HepG2 (cell line): ENCODE data around the gene CAMK1D. TPM values are rescaled to one million over a fixed set of nuclear protein-coding genes. Genes with fewer than 3 reads are reported as not detected.

Source experiments
- ATAC-seq: fragments of 200-7000 bp; cut with Tn5 transposase; 3 replicates; pipeline ENCODE4 v1.9.1; 2020; ENCODE audit warnings: mild to moderate bottlenecking, moderate library complexity
- BruUV-seq: library from RNA; stranded (reverse); fragments of 400-500 nt; replicated peaks from 2 replicates; lab custom pipeline; 2021; lab: Mats Ljungman, UMichigan
- CTCF ChIA-PET: fragments of 300-600 bp; formaldehyde crosslinking; extraction: SDS; loops from one replicate; lab custom pipeline; 2021; ENCODE audit warnings: low total read pairs, inconsistent platforms, low intra/inter-chr PET ratio; lab: Yijun Ruan, JAX
- POLR2A ChIA-PET: fragments of 350-600 bp; sonication (Branson Sonifier 250); formaldehyde crosslinking; loops from one replicate; lab custom pipeline; 2020; ENCODE audit warnings: antibody characterized with exemption, inconsistent platforms; lab: Yijun Ruan, JAX
- DNase-seq: peaks from one replicate; pipeline ENCODE4 v3.0.0-alpha.2; 2015; ENCODE audit warnings: low spot score
- FAIRE-seq: peaks from 3 replicates; lab custom pipeline; 2011; peaks lifted over from hg19 to GRCh38; lab: Jason Lieb, UNC
- H2AFZ ChIP-seq: one replicate; pipeline ENCODE4 v1.6.1; 2011; ENCODE audit warnings: low read length, inconsistent platforms
- H3K27ac ChIP-seq: fragments of 300-600 bp; 3 replicates; pipeline ENCODE4 v1.8.0; 2011; ENCODE audit warnings: mixed run types, mild to moderate bottlenecking, mixed read lengths, low read length, inconsistent platforms; ENCODE audit not compliant: insufficient read depth; ENCODE audit errors: extremely low read length
- H3K27me3 ChIP-seq, 2 experiments: fragments of 200-600 bp in 1 of 2; 2 replicates in 1 of 2; 3 replicates in 1 of 2; pipeline versions ENCODE4 v1.6.0 to v1.8.0; 2011; ENCODE audit warnings: low read length in 2 of 2, mild to moderate bottlenecking in 2 of 2, moderate library complexity in 2 of 2, inconsistent platforms in 1 of 2; ENCODE audit not compliant: insufficient read depth in 2 of 2, control insufficient read depth in 1 of 2
- H3K36me3 ChIP-seq, 2 experiments: fragments of 200-600 bp in 1 of 2; replicated peaks in 1 of 2; 2 replicates in 1 of 2; 3 replicates in 1 of 2; pipeline versions ENCODE4 v1.5.1 to v1.8.0; 2011; ENCODE audit warnings: low read length in 2 of 2, inconsistent platforms in 1 of 2; ENCODE audit not compliant: insufficient read depth in 2 of 2, control insufficient read depth in 1 of 2
- H3K4me1 ChIP-seq: 2 replicates; pipeline ENCODE4 v1.5.1; 2012; ENCODE audit warnings: low read length, inconsistent platforms; ENCODE audit not compliant: insufficient read depth
- H3K4me2 ChIP-seq: 2 replicates; pipeline ENCODE4 v1.6.0; 2011; ENCODE audit warnings: low read depth, low read length, inconsistent platforms
- H3K4me3 ChIP-seq, 3 experiments: fragments of 200-600 bp in 1 of 3; sonication (generic), shearing (Covaris generic) in 1 of 3; replicated peaks in 1 of 3; 2 replicates each; pipeline ENCODE4 v1.5.1; 2011 to 2016; ENCODE audit warnings: low read length in 3 of 3, inconsistent platforms in 2 of 3, low read depth in 2 of 3, mild to moderate bottlenecking in 2 of 3, control low read depth in 1 of 3, mixed read lengths in 1 of 3; ENCODE audit not compliant: insufficient read depth in 1 of 3
- H3K79me2 ChIP-seq: one replicate; pipeline ENCODE4 v1.6.1; 2011; ENCODE audit warnings: low read length, inconsistent platforms; ENCODE audit not compliant: insufficient read depth
- H3K9ac ChIP-seq: 2 replicates; pipeline ENCODE4 v1.6.0; 2011; ENCODE audit warnings: mild to moderate bottlenecking, low read depth, low read length, inconsistent platforms; ENCODE audit not compliant: insufficient read depth
- H3K9me3 ChIP-seq: 2 replicates; pipeline ENCODE4 v1.5.1; 2012; ENCODE audit warnings: mild to moderate bottlenecking, low read length
- H4K20me1 ChIP-seq: 2 replicates; pipeline ENCODE4 v1.6.0; 2011; ENCODE audit warnings: inconsistent platforms, mild to moderate bottlenecking, low read length, moderate library complexity; ENCODE audit not compliant: insufficient read depth
- CREBL2 ChIP-seq: sonication (generic); formaldehyde crosslinking; IDR thresholded peaks from 2 replicates; pipeline ENCODE4 v1.8.1; 2023; ENCODE audit warnings: missing genetic modification reagents, mild to moderate bottlenecking, borderline replicate concordance
- DRAP1 ChIP-seq: IDR thresholded peaks from 2 replicates; pipeline ENCODE4 v1.6.1; 2016; ENCODE audit warnings: missing genetic modification reagents, missing compliant biosample characterization
- HNF4G ChIP-seq, 2 experiments: sonication (generic) in 1 of 2; formaldehyde crosslinking in 1 of 2; IDR thresholded peaks; 2 replicates each; pipeline versions ENCODE4 v1.4.0 to v1.6.1; 2011 to 2020; ENCODE audit warnings: borderline replicate concordance in 2 of 2, low read depth in 2 of 2, mild to moderate bottlenecking in 2 of 2, low read length in 1 of 2, missing genetic modification reagents in 1 of 2, moderate library complexity in 1 of 2
- MEIS1 ChIP-seq: sonication (generic); formaldehyde crosslinking; IDR thresholded peaks from 2 replicates; pipeline ENCODE4 v1.9.0; 2021; ENCODE audit warnings: mild to moderate bottlenecking, missing genetic modification reagents, moderate library complexity, borderline replicate concordance
- RFX5 ChIP-seq: IDR thresholded peaks from 2 replicates; pipeline ENCODE4 v1.6.1; 2011; ENCODE audit warnings: low read depth, low read length, improper control_type of control experiment
- RXRB ChIP-seq: IDR thresholded peaks from 2 replicates; pipeline ENCODE4 v1.6.1; 2016; ENCODE audit warnings: borderline replicate concordance, missing genetic modification reagents, missing compliant biosample characterization
- TBL1XR1 ChIP-seq: fragments of 150-350 bp; IDR thresholded peaks from 2 replicates; pipeline ENCODE4 v1.6.1; 2014; ENCODE audit warnings: borderline replicate concordance, low read length; ENCODE audit not compliant: partially characterized antibody
- TIGD3 ChIP-seq: sonication (generic); formaldehyde crosslinking; IDR thresholded peaks from 2 replicates; pipeline ENCODE4 v1.5.1; 2020; ENCODE audit warnings: mild to moderate bottlenecking, missing genetic modification reagents, borderline replicate concordance
- ZNF10 ChIP-seq: sonication (generic); formaldehyde crosslinking; IDR thresholded peaks from 2 replicates; pipeline ENCODE4 v1.4.0; 2020; ENCODE audit warnings: mild to moderate bottlenecking, low read depth, missing genetic modification reagents, borderline replicate concordance
- ZNF558 ChIP-seq: sonication (generic); formaldehyde crosslinking; IDR thresholded peaks from 2 replicates; pipeline ENCODE4 v1.9.0; 2022; ENCODE audit warnings: mild to moderate bottlenecking, missing genetic modification reagents, borderline replicate concordance
- ZNF773 ChIP-seq: sonication (generic); formaldehyde crosslinking; IDR thresholded peaks from 2 replicates; pipeline ENCODE4 v1.4.0; 2020; ENCODE audit warnings: missing genetic modification reagents, borderline replicate concordance
- ZNF792 ChIP-seq: IDR thresholded peaks from 2 replicates; pipeline ENCODE4 v1.6.1; 2016
- WGBS: methylation state at CpG from one replicate; pipeline ENCODE4 v1.1.6; 2017; ENCODE audit warnings: low lambda C conversion rate; 5-methylcytosine and 5-hydroxymethylcytosine counted together
- in situ Hi-C: cut with HindIII; loops from 2 replicates; pipeline ENCODE4 v1.10.0; 2017; ENCODE audit warnings: low pct_unique_long_range_greater_than_20kb; ENCODE audit not compliant: extremely low pct_ligation_motif_present
- intact Hi-C: fragments of 100-400 bp; cut with micrococcal nuclease; formaldehyde crosslinking; loops from one replicate; pipeline ENCODE4 v1.10.0; 2022; ENCODE audit not compliant: unreplicated experiment
- polyA plus RNA-seq, 8 experiments: library from polyadenylated mRNA; depleted of rRNA in 3 of 8; stranded (reverse) in 7 of 8; unstranded in 1 of 8; fragments of >200 nt; fragmentation: Illumina TruSeq in 4 of 8; extraction: Trizol in 4 of 8; gene quantifications; 2 replicates each; pipeline versions ENCODE4 v1.2.1 to v1.2.3, GENCODE V29; 2011 to 2016; ENCODE audit warnings: low read depth in 4 of 8, missing spikeins in 1 of 8, mixed read lengths in 1 of 8; ENCODE audit not compliant: insufficient read depth in 1 of 8
- total RNA-seq, 5 experiments: library from RNA; depleted of rRNA; stranded (reverse); fragments of >200 nt; fragmentation: Illumina TruSeq; extraction: Trizol; gene quantifications; 2 replicates each; pipeline ENCODE4 v1.2.3, GENCODE V29; 2016; ENCODE audit warnings: low read depth in 1 of 5
- TF ChIP-seq, protein P1 (sequence below): sonication (generic); formaldehyde crosslinking; IDR thresholded peaks from 2 replicates; pipeline ENCODE4 v1.4.0; 2020; ENCODE audit warnings: missing genetic modification reagents, mild to moderate bottlenecking, borderline replicate concordance

Gene CAMK1D
- total and polyA plus RNA-seq, 2 of the 13 experiments (the other 11 are each of a cell fraction or from before 2014, with no cell fraction given) = under 0.01 TPM; not detected in 1

- CTCF ChIA-PET = no interaction called here
- H3K36me3 ChIP-seq = no peaks in the 10 kb centered on the region
Measured at GRCh38 chr10:12785415-12785831, 436.1 kb downstream of the CAMK1D start.

More at GRCh38 chr10:12785415-12785831, 436.1 kb downstream of the CAMK1D start:
- intact Hi-C loops = no loop called here
- FAIRE-seq = no peak
- DNase-seq = no peak
- Histone ChIP-seq H3K4me3 (no peak overlapping the region), H3K4me2 (no peak overlapping the region), H3K9ac (no peak overlapping the region), H3K27ac (no peak overlapping the region), H3K9me3 (no peaks in the 10 kb centered on the region), H3K27me3 (0 out of 5 replicates have a peak, but pooled peaks cover 0 to 1% of the 10 kb centered on the region in 2 experiments), H4K20me1 (no peaks in the 10 kb centered on the region), H3K79me2 (no peaks in the 10 kb centered on the region), H3K4me1 (no peaks in the 10 kb centered on the region), H2AFZ (no peak overlapping the region)
- in situ Hi-C loops = no loop called here
- TF ChIP-seq ZNF10 (CRISPR knock-in tag) = no peak
- no peak for TF ChIP-seq CREBL2 (CRISPR knock-in tag)
- no peak for TF ChIP-seq TBL1XR1
- TF ChIP-seq RFX5 = no peak
- no peak for TF ChIP-seq ZNF558 (CRISPR knock-in tag)
- no peak for TF ChIP-seq DRAP1 (CRISPR knock-in tag)
- TF ChIP-seq RXRB (CRISPR knock-in tag) = no peak
- no peak for TF ChIP-seq ZNF773
- TF ChIP-seq TIGD3 (CRISPR knock-in tag) = no peak
- TF ChIP-seq ZNF792 = no peak
- no peak for TF ChIP-seq HNF4G (IDR thresholded peaks at IDR 0.05; ENCODE audit: borderline replicate concordance, low read depth, low read length)
- TF ChIP-seq HNF4G (CRISPR knock-in tag; IDR thresholded peaks at IDR 0.05; ENCODE audit: borderline replicate concordance, low read depth) = no peak
- TF ChIP-seq, protein P1, sequence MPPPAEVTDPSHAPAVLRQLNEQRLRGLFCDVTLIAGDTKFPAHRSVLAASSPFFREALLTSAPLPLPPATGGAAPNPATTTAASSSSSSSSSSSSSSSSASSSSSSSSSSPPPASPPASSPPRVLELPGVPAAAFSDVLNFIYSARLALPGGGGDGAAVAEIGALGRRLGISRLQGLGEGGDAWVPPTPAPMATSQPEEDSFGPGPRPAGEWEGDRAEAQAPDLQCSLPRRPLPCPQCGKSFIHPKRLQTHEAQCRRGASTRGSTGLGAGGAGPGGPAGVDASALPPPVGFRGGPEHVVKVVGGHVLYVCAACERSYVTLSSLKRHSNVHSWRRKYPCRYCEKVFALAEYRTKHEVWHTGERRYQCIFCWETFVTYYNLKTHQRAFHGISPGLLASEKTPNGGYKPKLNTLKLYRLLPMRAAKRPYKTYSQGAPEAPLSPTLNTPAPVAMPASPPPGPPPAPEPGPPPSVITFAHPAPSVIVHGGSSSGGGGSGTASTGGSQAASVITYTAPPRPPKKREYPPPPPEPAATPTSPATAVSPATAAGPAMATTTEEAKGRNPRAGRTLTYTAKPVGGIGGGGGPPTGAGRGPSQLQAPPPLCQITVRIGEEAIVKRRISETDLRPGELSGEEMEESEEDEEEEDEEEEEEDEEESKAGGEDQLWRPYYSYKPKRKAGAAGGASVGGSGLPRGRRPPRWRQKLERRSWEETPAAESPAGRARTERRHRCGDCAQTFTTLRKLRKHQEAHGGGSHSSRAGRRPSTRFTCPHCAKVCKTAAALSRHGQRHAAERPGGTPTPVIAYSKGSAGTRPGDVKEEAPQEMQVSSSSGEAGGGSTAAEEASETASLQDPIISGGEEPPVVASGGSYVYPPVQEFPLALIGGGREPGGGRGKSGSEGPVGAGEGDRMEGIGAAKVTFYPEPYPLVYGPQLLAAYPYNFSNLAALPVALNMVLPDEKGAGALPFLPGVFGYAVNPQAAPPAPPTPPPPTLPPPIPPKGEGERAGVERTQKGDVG (CRISPR knock-in tag) = no peak
- no peak for TF ChIP-seq MEIS1 (CRISPR knock-in tag)
- POLR2A ChIA-PET = no interaction called here
- no TSS peak for BruUV-seq
- WGBS = 42% methylated on average over 10 of the region's 12 CpGs
- ATAC-seq = no peak
